ENCODE results near the gene SSR3. TPM values are rescaled to one million over a fixed set of nuclear protein-coding genes. Genes with fewer than 3 reads are reported as not detected.

The SSR3 gene
- total RNA-seq, 1 donor = 212 TPM

GRCh38 chr3:156553705-156554356 lies 1.1 kb downstream of the SSR3 start:
- DNase-seq (ENCODE audit: insufficient read length, low spot score, missing footprints) = peak; percentile 18
- H3K79me2 ChIP-seq (ENCODE audit: insufficient read depth, low read length) = peaks cover 61% of the 10 kb centered on the region
- no peak for TF ChIP-seq CTCF (IDR thresholded peaks at IDR 0.05; ENCODE audit: extremely low read depth, low read depth, low read length)
- peaks cover 42% of the 10 kb centered on the region for H3K36me3 ChIP-seq (ENCODE audit: insufficient read depth, low read length)
- no peaks in the 10 kb centered on the region for H4K20me1 ChIP-seq (ENCODE audit: insufficient read depth, low read length)
- H3K27ac ChIP-seq (ENCODE audit: low read depth, low read length) = peak overlapping the region; percentile 98
- peak overlapping the region; percentile 89 for H3K4me2 ChIP-seq (ENCODE audit: insufficient read depth, low read length)
- no peak overlapping the region for H2AFZ ChIP-seq (ENCODE audit: low read length)
- H3K27me3 ChIP-seq (ENCODE audit: insufficient read depth, low read length) = no peaks in the 10 kb centered on the region
- H3K4me1 ChIP-seq (ENCODE audit: insufficient read depth, low read length) = peaks cover 55% of the 10 kb centered on the region
- H3K4me3 ChIP-seq (ENCODE audit: insufficient read depth, low read length) = peak overlapping the region; percentile 94
- H3K9me3 ChIP-seq (ENCODE audit: low read depth, low read length) = no peaks in the 10 kb centered on the region

GRCh38 chr3:156552973-156553372 lies 1.9 kb downstream of the SSR3 start:
- H3K4me3 ChIP-seq (ENCODE audit: insufficient read depth, low read length) = peak overlapping the region; percentile 94
- no peak for TF ChIP-seq CTCF (IDR thresholded peaks at IDR 0.05; ENCODE audit: extremely low read depth, low read depth, low read length)
- peak overlapping the region; percentile 89 for H3K4me2 ChIP-seq (ENCODE audit: insufficient read depth, low read length)
- H3K79me2 ChIP-seq (ENCODE audit: insufficient read depth, low read length) = peaks cover 70% of the 10 kb centered on the region
- H4K20me1 ChIP-seq (ENCODE audit: insufficient read depth, low read length) = peaks cover 4% of the 10 kb centered on the region
- H3K36me3 ChIP-seq (ENCODE audit: insufficient read depth, low read length) = peaks cover 50% of the 10 kb centered on the region
- H3K27me3 ChIP-seq (ENCODE audit: insufficient read depth, low read length) = no peaks in the 10 kb centered on the region
- peaks cover 64% of the 10 kb centered on the region for H3K4me1 ChIP-seq (ENCODE audit: insufficient read depth, low read length)
- H3K9me3 ChIP-seq (ENCODE audit: low read depth, low read length) = no peaks in the 10 kb centered on the region
- peak overlapping the region; percentile 98 for H3K27ac ChIP-seq (ENCODE audit: low read depth, low read length)
- no peak overlapping the region for H2AFZ ChIP-seq (ENCODE audit: low read length)
- no peak for DNase-seq (ENCODE audit: insufficient read length, low spot score, missing footprints)

GRCh38 chr3:156551746-156552145 lies 3.2 kb downstream of the SSR3 start:
- Histone ChIP-seq H3K4me2 (ENCODE audit: insufficient read depth, low read length) (peak overlapping the region; percentile 89), H4K20me1 (ENCODE audit: insufficient read depth, low read length) (peaks cover 9% of the 10 kb centered on the region), H3K36me3 (ENCODE audit: insufficient read depth, low read length) (peaks cover 62% of the 10 kb centered on the region), H3K79me2 (ENCODE audit: insufficient read depth, low read length) (peaks cover 82% of the 10 kb centered on the region), H3K4me3 (ENCODE audit: insufficient read depth, low read length) (peak overlapping the region; percentile 94), H3K9me3 (ENCODE audit: low read depth, low read length) (no peaks in the 10 kb centered on the region), H3K27me3 (ENCODE audit: insufficient read depth, low read length) (no peaks in the 10 kb centered on the region), H3K4me1 (ENCODE audit: insufficient read depth, low read length) (peaks cover 73% of the 10 kb centered on the region), H2AFZ (ENCODE audit: low read length) (no peak overlapping the region), H3K27ac (ENCODE audit: low read depth, low read length) (peak overlapping the region; percentile 98)
- TF ChIP-seq CTCF (IDR thresholded peaks at IDR 0.05; ENCODE audit: extremely low read depth, low read depth, low read length) = no peak
- peak; percentile 78 for DNase-seq (ENCODE audit: insufficient read length, low spot score, missing footprints)

- peak; percentile 47 for DNase-seq (ENCODE audit: insufficient read length, low spot score, missing footprints)
- peaks cover 73% of the 10 kb centered on the region for H3K4me1 ChIP-seq (ENCODE audit: insufficient read depth, low read length)
Observed at GRCh38 chr3:156551261-156551660, 3.7 kb downstream of the SSR3 start.

More at GRCh38 chr3:156551261-156551660, 3.7 kb downstream of the SSR3 start:
- Histone ChIP-seq H3K9me3 (ENCODE audit: low read depth, low read length) (no peaks in the 10 kb centered on the region), H3K79me2 (ENCODE audit: insufficient read depth, low read length) (peaks cover 87% of the 10 kb centered on the region), H3K4me2 (ENCODE audit: insufficient read depth, low read length) (peak overlapping the region; percentile 89), H4K20me1 (ENCODE audit: insufficient read depth, low read length) (peaks cover 9% of the 10 kb centered on the region), H3K36me3 (ENCODE audit: insufficient read depth, low read length) (peaks cover 67% of the 10 kb centered on the region), H2AFZ (ENCODE audit: low read length) (no peak overlapping the region), H3K4me3 (ENCODE audit: insufficient read depth, low read length) (peak overlapping the region; percentile 51), H3K27me3 (ENCODE audit: insufficient read depth, low read length) (no peaks in the 10 kb centered on the region), H3K27ac (ENCODE audit: low read depth, low read length) (peak overlapping the region; percentile 98)
- no peak for TF ChIP-seq CTCF (IDR thresholded peaks at IDR 0.05; ENCODE audit: extremely low read depth, low read depth, low read length)

Data from osteoblast (primary cell).